K562 (cell line): Measurements from ENCODE around the gene PLCD4. TPM values are rescaled to one million over a fixed set of nuclear protein-coding genes. Genes with fewer than 3 reads are reported as not detected.

Experiments
- CCAR2 ChIP-seq: fragments of 200-400 bp; formaldehyde crosslinking; IDR thresholded peaks from 2 replicates; pipeline ENCODE4 v1.6.1; 2017; ENCODE audit warnings: mild to moderate bottlenecking, low read depth, low read length
- GABPB2 ChIP-seq: fragments of 250-450 bp; sonication (Bioruptor Pico); conservative IDR thresholded peaks from 2 replicates; pipeline ENCODE4 v1.5.1; 2021; ENCODE audit warnings: mild to moderate bottlenecking
- MEF2A ChIP-seq: IDR thresholded peaks from 2 replicates; pipeline ENCODE4 v1.6.1; 2011; ENCODE audit warnings: low read depth, mild to moderate bottlenecking, low read length, moderate library complexity; ENCODE audit not compliant: control insufficient read depth
- MXI1 ChIP-seq: IDR thresholded peaks from 2 replicates; pipeline ENCODE4 v1.6.1; 2011; ENCODE audit warnings: low read depth, mild to moderate bottlenecking, improper control_type of control experiment, low read length
- NELFE ChIP-seq: IDR thresholded peaks from 2 replicates; pipeline ENCODE4 v1.6.1; 2011; ENCODE audit warnings: mild to moderate bottlenecking; ENCODE audit not compliant: insufficient read depth, insufficient read length
- NFYB ChIP-seq: IDR thresholded peaks from 2 replicates; pipeline ENCODE4 v1.6.1; 2011; ENCODE audit warnings: mild to moderate bottlenecking, moderate library complexity; ENCODE audit not compliant: insufficient read length; ENCODE audit errors: extremely low read depth
- NR3C1 ChIP-seq: sonication (generic); formaldehyde crosslinking; IDR thresholded peaks from 2 replicates; pipeline ENCODE4 v1.8.1; 2022; ENCODE audit warnings: missing genetic modification reagents
- POLR2B ChIP-seq: fragments of 450-650 bp; IDR thresholded peaks from 2 replicates; pipeline ENCODE4 v1.6.1; 2018; ENCODE audit warnings: low read depth; ENCODE audit not compliant: partially characterized antibody
- SREBF1 ChIP-seq: fragments of 150-350 bp; IDR thresholded peaks from 2 replicates; pipeline ENCODE4 v1.6.1; 2014; ENCODE audit warnings: antibody characterized with exemption, low read depth, low read length, borderline replicate concordance
- TSHZ1 ChIP-seq: fragments of 250-450 bp; sonication (Bioruptor Pico); IDR thresholded peaks from 2 replicates; pipeline ENCODE4 v1.4.0; 2020; ENCODE audit warnings: mild to moderate bottlenecking, moderate library complexity
- YBX1 ChIP-seq: fragments of 450-650 bp; IDR thresholded peaks from 2 replicates; pipeline ENCODE4 v1.7.1; 2016; ENCODE audit warnings: mild to moderate bottlenecking
- polyA plus RNA-seq, 8 experiments: library from polyadenylated mRNA; depleted of rRNA in 4 of 8; stranded (reverse) in 5 of 8; unstranded in 3 of 8; fragments of >200 nt; fragmentation: Nextera tagmentation in 2 of 8; fragmentation: Illumina TruSeq in 1 of 8; extraction: Ambion mirVana in 2 of 8; extraction: Trizol in 1 of 8; gene quantifications; 2 replicates each; pipeline versions ENCODE4 v1.2.1 to v1.2.3, GENCODE V29; 2011 to 2014; ENCODE audit warnings: inconsistent platforms in 1 of 8, missing spikeins in 1 of 8
- total RNA-seq, 7 experiments: library from RNA; depleted of rRNA in 6 of 7; stranded (reverse); fragments of >200 nt in 6 of 7; fragmentation: Illumina TruSeq in 2 of 7; extraction: Trizol in 2 of 7; gene quantifications; 2 replicates each; pipeline versions ENCODE4 v1.2.1 to v1.2.3, GENCODE V29; 2011 to 2021; ENCODE audit warnings: low replicate concordance in 1 of 7
- TF ChIP-seq, protein P1 (sequence below): fragments of 450-650 bp; IDR thresholded peaks from 2 replicates; pipeline ENCODE4 v1.6.1; 2016; ENCODE audit warnings: mild to moderate bottlenecking
- TF ChIP-seq, protein P2 (sequence below): sonication (generic); IDR thresholded peaks from 2 replicates; pipeline ENCODE4 v1.6.1; 2016
- TF ChIP-seq, protein P3 (sequence below): fragments of 250-450 bp; sonication (Bioruptor Pico); IDR thresholded peaks from 2 replicates; pipeline ENCODE4 v1.8.0; 2022; ENCODE audit warnings: inconsistent platforms

PLCD4 gene
- total and polyA plus RNA-seq, 9 of the 15 experiments (the other 6 are each of a cell fraction or from before 2014, with no cell fraction given), result 0.13 to 0.38 TPM; not detected in 7

DNA sequence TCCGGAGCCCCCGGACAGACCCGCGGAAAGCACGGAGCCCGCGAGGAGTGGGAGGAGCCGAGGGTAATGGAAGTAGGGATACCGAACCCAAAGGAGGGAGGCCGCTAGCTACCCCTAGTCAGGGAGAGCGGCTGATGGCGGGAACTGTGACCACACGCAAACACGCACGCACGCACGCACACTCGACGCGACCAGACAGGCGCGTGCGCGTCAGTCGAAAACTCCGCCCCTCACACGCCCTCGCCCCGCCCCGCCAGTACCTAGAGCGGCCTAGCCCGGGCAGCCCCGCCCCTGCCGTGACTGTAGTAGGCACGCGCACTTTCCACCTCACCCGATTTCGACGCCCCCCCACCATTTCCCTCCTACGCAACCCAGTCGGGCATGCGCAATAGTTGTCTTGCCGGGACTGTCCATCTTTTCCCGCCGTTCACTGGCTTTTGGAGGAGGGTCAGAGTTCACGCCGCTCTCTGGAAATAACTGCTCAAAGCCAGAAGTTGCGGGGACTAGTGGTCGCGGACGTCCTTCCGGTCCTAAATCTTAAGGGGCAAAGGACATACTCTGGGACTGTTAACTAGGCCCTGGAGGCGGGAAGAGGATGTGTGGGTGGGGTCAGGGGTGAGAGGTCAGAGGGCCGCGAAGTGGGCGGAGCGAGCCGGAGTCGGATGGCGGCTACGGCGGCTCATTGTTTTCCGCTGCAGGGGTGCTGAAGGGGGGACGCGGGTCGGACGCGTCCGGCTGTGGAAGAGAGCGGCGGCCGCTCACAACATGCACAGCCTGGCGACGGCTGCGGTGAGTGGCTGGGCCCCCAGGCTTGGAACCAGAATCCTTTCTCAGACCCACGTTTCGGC is 39.3 kb upstream of the PLCD4 start, which contains the start of the genes CNOT9 and USP37 (continued):
- no peak for TF ChIP-seq GABPB2 (CRISPR knock-in tag)
- no peak for TF ChIP-seq SREBF1
- TF ChIP-seq YBX1, result no peak
- TF ChIP-seq NFYB, result no peak
- TF ChIP-seq, protein P1, sequence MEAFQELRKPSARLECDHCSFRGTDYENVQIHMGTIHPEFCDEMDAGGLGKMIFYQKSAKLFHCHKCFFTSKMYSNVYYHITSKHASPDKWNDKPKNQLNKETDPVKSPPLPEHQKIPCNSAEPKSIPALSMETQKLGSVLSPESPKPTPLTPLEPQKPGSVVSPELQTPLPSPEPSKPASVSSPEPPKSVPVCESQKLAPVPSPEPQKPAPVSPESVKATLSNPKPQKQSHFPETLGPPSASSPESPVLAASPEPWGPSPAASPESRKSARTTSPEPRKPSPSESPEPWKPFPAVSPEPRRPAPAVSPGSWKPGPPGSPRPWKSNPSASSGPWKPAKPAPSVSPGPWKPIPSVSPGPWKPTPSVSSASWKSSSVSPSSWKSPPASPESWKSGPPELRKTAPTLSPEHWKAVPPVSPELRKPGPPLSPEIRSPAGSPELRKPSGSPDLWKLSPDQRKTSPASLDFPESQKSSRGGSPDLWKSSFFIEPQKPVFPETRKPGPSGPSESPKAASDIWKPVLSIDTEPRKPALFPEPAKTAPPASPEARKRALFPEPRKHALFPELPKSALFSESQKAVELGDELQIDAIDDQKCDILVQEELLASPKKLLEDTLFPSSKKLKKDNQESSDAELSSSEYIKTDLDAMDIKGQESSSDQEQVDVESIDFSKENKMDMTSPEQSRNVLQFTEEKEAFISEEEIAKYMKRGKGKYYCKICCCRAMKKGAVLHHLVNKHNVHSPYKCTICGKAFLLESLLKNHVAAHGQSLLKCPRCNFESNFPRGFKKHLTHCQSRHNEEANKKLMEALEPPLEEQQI, result no peak
- TF ChIP-seq, protein P2, sequence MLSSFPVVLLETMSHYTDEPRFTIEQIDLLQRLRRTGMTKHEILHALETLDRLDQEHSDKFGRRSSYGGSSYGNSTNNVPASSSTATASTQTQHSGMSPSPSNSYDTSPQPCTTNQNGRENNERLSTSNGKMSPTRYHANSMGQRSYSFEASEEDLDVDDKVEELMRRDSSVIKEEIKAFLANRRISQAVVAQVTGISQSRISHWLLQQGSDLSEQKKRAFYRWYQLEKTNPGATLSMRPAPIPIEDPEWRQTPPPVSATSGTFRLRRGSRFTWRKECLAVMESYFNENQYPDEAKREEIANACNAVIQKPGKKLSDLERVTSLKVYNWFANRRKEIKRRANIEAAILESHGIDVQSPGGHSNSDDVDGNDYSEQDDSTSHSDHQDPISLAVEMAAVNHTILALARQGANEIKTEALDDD, result no peak
- TF ChIP-seq, protein P3, sequence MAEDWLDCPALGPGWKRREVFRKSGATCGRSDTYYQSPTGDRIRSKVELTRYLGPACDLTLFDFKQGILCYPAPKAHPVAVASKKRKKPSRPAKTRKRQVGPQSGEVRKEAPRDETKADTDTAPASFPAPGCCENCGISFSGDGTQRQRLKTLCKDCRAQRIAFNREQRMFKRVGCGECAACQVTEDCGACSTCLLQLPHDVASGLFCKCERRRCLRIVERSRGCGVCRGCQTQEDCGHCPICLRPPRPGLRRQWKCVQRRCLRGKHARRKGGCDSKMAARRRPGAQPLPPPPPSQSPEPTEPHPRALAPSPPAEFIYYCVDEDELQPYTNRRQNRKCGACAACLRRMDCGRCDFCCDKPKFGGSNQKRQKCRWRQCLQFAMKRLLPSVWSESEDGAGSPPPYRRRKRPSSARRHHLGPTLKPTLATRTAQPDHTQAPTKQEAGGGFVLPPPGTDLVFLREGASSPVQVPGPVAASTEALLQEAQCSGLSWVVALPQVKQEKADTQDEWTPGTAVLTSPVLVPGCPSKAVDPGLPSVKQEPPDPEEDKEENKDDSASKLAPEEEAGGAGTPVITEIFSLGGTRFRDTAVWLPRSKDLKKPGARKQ (CRISPR knock-in tag), result no peak
- TF ChIP-seq MEF2A, result no peak
- peak; percentile 34 for TF ChIP-seq POLR2B
- peak; percentile 20; the same call in 1 of the 2 replicates for TF ChIP-seq NR3C1 (CRISPR knock-in tag)
- TF ChIP-seq MXI1, result no peak
- no peak for TF ChIP-seq TSHZ1 (CRISPR knock-in tag)
- no peak for TF ChIP-seq CCAR2
- no peak for TF ChIP-seq NELFE
